Stimulated activated CD4-positive, alpha-beta T cell treated with anti-CD3 and anti-CD28 coated beads, Interleukin-15, amount 100 ng/mL, for 48 hours (primary cell): ENCODE data around the gene MATN1.
"Not testable (repeated sequence)": the region's sequence is repeated elsewhere in the genome, so short reads cannot be mapped to it uniquely, and the experiment has no call there.

ENCODE experiments used
- DNase-seq, 2 donors: peaks; one replicate each; pipeline ENCODE4 v3.0.0-alpha.2; 2020; ENCODE audit warnings: low read depth in 2 of 2

MATN1 gene, protein sequence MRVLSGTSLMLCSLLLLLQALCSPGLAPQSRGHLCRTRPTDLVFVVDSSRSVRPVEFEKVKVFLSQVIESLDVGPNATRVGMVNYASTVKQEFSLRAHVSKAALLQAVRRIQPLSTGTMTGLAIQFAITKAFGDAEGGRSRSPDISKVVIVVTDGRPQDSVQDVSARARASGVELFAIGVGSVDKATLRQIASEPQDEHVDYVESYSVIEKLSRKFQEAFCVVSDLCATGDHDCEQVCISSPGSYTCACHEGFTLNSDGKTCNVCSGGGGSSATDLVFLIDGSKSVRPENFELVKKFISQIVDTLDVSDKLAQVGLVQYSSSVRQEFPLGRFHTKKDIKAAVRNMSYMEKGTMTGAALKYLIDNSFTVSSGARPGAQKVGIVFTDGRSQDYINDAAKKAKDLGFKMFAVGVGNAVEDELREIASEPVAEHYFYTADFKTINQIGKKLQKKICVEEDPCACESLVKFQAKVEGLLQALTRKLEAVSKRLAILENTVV

GRCh38 chr1:30723331-30723755, at the start of gene MATN1:
TSS of gene MATN1 (minus strand) at chr1:30723585. CDS start at chr1:30723551, 34 bp downstream.
- no peak for DNase-seq

DNA sequence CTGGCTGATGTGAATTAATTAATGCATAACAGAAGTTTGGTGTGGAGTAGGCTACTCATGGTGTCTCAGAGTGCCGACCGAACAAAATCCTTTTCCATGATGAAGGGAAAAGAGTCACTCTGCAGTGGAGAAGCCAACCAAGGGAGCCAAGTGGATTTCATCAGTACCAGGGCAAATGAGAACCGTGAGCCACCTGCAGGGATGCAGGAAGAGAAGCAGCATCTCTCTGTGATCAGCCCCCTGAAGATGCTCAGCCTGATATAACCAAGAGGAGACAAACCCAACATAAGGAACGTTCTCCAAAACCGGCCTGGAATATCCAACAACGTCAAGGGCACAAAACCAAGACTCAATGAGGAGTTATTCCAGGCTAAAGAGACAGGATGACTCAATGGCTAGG, 47.6 kb upstream of the MATN1 start:
- no peak for DNase-seq

DNA sequence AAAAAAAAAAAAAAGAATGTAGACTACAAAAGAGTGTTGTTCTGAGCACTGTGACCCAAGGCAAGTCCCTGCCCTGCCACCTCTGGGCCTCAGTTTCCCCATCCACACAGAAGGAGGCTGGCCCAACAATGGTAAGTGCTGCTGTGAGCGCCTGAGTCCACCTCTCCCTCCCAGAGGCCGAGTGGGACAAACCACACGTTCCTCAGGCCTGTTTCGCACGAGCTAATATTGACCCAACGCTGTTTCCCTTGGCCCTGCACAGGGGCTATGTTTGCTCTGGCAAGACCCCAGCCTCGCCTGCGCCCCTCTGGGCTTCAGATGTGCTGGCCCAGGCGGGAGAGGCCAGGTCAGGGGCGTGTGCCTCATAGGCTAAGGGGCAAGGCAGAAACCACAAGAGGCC, 46.8 kb upstream of the MATN1 start:
- no peak for DNase-seq

- no peak for DNase-seq
Observed at GRCh38 chr1:30768830-30769718, 45.7 kb upstream of the MATN1 start.

GRCh38 chr1:30768159-30768829, 44.9 kb upstream of the MATN1 start:
- no peak for DNase-seq

DNA sequence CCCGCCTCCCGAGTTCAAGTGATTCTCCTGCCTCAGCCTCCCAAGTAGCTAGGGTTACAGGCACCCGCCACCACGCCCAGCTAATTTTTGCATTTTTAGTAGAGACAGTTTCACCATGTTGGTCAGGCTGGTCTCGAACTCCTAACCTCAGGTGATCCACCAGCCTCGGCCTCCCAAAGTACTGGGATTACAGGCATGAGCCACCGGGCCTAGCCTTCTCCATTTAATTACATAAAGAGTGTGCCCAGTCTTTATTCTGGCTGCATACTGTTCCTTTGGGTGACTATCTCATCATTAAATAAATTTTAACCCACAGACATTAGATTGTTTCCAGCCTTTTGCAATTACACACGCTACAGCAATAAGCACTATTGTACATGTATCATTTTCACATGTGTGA, 43.6 kb upstream of the MATN1 start:
- not testable (repeated sequence) for DNase-seq

DNA sequence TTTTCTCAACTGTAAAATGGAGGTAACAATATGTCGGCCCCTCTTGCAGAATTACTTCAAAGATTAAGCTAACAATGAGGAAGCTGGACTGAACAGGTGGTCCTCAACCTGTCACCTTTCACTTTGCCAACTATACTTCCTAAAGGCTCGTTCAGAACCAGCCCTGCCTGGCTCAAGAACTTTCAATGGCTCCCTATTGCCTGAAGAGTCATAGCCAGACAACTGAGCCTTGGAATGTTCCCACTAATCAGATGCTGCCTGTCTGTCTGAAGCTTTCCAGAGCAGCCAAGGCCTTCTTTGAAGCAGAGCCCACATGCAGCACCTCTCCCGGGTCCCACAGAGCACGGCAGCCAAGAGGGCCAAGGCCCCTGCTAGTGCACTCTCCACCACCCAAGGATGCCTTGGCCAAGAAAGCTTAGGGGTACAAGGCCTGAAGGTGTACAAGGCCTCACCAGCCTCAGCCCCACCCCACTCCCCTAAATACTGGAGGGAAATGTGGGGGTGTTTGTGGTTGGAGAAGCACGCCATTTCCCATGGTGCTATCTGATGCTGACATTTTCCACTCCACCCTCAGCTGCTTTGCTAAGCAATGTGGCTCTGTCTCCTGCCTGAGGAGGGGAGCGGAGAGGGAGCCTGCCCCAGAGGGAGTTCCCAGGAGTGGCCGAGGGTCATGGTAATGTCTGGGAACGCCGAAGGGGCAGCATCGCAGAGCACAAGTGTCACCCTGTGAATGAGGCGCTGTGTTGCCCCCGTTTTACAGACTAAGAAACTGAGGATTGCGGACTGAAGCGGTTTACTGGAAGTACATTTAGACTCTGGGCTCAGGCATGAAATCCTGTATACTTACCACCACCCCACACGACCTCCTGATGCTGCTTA, 42.4 kb upstream of the MATN1 start:
- no peak for DNase-seq

GRCh38 chr1:30764939-30765555, 41.7 kb upstream of the MATN1 start:
- DNase-seq, result no peak

GRCh38 chr1:30764396-30764795, 41.0 kb upstream of the MATN1 start:
- no peak for DNase-seq

DNA sequence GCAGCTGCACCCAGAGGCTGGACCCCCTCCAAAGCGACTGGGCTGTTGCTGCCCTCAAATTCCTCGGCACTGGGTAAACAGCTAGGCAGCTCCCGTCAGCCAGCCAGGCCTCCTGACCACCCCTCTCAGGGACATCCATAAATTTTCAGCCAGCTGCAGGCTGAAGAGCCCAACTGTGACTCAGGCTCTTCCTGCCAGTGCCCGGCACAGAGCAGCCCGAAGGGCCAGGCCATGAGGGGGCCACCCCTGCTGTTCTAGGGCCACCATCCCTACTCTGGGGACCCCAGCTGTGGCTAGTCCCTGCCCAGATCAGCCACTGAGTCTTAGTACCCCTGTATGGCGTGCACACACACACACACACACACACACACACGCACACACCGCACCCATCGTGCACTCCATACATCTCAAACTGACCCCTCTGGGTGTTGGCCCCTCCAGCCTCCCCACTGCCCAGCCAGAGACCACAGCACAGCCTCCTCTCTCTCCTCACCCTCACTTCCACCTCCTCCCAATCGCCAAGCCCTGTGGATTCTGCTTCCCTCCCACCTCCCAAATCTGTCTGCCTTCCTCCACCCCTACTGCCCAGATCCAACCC, 40.4 kb upstream of the MATN1 start:
- DNase-seq, result no peak

DNA sequence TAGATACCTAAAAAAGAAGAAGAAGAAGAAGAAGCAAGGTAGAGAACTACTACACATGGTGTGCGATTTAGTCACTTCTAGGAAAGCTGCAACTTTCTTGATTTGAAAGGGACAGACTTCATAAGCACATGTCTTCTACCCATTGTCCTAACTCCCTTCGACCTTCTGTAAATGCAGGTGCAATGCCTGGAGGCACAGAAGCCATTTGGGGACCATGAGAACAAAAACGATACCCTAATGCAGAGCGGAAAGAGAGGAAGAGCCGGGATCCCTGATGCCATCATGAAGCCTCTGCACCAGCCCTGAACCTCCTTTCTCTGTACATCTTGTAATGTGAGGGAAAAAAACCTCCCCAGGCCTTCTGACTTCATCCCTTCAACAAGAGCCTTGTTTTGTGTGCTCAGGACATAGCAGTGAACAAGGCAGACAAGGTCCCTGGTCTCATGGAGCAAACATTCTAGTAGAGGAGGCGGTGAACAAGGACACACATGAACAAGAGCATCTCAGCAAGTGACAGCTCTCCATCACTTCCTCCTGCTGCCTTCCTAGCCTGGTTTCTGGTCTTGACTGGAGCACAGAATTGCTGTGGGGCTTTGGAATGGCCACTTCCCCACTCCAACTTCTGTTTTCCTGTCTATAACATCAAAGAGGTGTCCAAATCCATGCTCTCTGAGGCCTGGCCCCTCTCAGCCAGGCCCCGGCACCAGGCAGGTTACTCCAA, 39.7 kb upstream of the MATN1 start:
- no peak for DNase-seq

- DNase-seq, result no peak
Observed at GRCh38 chr1:30762152-30762929, 39.0 kb upstream of the MATN1 start.

DNA sequence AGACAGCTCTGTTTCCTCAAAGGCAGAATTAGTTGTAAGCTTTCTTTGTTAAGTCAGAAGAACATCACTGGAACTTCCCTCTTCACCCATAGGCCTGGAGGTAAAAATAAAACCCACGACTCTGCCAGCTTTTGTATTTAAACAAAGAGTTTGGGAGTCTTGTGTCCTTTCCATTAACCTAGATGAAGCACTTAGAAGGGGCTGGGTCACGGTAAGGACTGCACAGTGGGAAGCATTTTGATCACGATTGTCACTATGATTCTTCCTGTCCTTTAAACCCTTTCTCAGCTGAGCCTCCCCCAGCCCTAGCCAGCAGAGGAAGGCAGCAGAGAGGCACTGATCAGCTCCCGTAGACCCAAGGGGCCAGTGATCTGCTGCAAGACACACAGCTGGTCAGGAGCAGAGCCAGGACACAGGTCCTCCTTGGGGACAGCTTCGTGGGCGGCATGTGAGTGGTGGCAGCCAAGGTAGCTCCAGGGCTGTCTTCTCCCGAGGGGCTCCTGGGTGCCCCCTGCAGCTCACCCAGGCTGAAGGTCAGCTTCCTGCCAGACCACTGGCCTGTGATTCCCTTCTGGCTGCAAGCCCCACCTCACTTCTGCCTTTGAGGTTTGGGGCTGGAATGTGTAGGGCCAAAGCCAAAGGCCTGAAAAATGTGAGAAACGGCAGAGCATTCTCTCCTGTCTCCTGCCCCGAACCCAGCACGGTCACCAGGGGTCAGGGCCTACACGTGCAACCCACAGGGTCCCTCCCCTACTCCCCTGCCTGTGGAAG, 38.2 kb upstream of the MATN1 start:
- DNase-seq, result no peak

- DNase-seq, result no peak
Observed at GRCh38 chr1:30760596-30761324, 37.4 kb upstream of the MATN1 start.

- DNase-seq, result no peak
Observed at GRCh38 chr1:30759718-30760281, 36.4 kb upstream of the MATN1 start.

DNA sequence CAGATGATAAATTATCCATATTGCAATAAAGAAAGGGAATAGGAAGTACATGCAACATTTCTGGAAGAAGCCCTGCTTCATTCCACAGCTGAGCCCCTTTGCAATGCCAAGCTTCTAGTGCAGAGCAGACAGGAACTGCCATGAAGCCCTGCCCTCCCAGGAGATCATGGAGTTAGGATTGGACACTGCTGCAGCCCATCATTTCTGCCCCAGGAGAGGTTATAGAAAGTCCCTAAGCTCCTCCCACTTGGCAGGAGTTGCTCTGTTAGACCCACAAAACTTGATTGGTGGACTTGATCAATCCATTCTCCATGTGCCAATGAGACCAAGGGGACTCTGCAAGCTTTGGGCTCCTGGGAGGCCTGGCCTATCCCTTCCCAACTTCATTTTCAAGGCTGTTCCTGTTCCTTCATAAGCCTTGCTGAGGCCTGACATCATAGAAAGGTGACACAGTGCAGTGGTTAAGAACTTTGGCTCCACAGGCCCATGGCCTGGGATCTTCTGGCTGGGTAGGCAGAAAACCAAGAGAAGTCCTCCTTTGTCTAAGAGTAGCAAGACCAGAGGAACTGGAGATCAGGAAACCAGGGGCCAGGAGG, 35.5 kb upstream of the MATN1 start:
- no peak for DNase-seq
